ENCODE results near the gene TRIM16. TPM values are rescaled to one million over a fixed set of nuclear protein-coding genes. Genes with fewer than 3 reads are reported as not detected.
"Not testable (repeated sequence)": the region's sequence is repeated elsewhere in the genome, so short reads cannot be mapped to it uniquely, and the experiment has no call there.

TRIM16 gene
- polyA plus RNA-seq, 1 donor (not counting 4 experiments of a cell fraction or from before 2014, with no cell fraction given) = 62.3 TPM

DNA sequence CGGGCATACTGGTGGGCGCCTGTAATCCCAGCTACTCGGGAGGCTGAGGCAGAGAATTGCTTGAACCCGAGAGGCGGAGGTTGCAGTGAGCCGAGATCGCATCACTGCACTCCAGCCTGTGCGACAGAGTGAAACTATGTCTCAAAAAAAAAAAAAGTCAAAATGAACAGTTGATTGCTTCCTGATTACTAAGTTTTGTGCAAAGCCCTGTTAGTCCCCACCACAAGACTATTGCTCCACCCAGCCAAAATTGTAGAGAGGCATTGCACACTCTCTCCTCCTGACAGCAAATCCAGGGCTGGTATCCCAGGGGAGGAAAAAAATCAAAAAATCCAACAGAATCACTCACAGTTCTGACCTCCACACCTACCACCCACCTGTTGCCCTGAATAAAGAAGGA lies 91.2 kb downstream of the TRIM16 start:
- H2AFZ ChIP-seq (ENCODE audit: control insufficient read depth, low read length); H3K27ac ChIP-seq (ENCODE audit: control insufficient read depth, insufficient read depth, low read length); H3K4me2 ChIP-seq (ENCODE audit: control insufficient read depth, extremely low read depth, insufficient read depth, low read depth, low read length); H4K20me1 ChIP-seq (ENCODE audit: control insufficient read depth, extremely low read depth, insufficient read depth, low read length); DNase-seq (ENCODE audit: low read depth, low spot score); FAIRE-seq; H3K9me3 ChIP-seq (ENCODE audit: control insufficient read depth, low read depth, low read length); H3K79me2 ChIP-seq (ENCODE audit: control insufficient read depth, insufficient read depth, low read length); H3K4me1 ChIP-seq (ENCODE audit: control insufficient read depth, extremely low read depth, insufficient read depth, low read length); H3K9me1 ChIP-seq (ENCODE audit: control insufficient read depth, extremely low read depth, insufficient read depth, low read length); H3K27me3 ChIP-seq (ENCODE audit: control insufficient read depth, extremely low read depth, insufficient read depth, low read length); H3K9ac ChIP-seq (ENCODE audit: control insufficient read depth, extremely low read depth, insufficient read depth, low read length); H3K36me3 ChIP-seq (ENCODE audit: control insufficient read depth in 2 of 2, extremely low read depth in 1 of 2, insufficient read depth in 2 of 2, low read length in 2 of 2); H3K4me3 ChIP-seq (ENCODE audit: control insufficient read depth in 2 of 3, extremely low read depth in 1 of 3, insufficient read depth in 2 of 3, low read depth in 1 of 3, low read length in 3 of 3); dilution Hi-C loops (cut with MboI; ENCODE audit: extremely low pct_ligation_motif_present, low sequenced_read_pairs): not testable (repeated sequence)

DNA sequence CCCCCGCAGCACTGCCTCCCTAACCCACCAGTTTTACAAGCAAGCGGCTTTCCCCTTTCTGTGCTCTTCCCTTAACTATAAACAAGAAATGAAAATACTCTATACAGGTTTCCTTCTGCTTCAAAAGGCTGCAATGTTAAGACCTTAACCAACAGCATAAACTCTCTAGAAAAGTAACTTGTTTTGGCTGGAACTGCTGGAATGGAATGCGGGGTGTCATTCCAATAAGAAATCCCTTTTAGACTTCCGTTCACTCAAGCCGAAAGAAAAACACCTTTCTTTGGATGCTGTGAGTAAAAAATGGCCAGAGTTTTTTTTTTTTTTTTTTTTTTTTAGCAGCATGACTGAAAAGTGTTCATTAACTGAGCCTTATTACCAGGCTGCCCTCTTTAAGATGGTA lies 92.1 kb downstream of the TRIM16 start:
- H3K9me3 ChIP-seq (ENCODE audit: control insufficient read depth, low read depth, low read length); H3K36me3 ChIP-seq (ENCODE audit: control insufficient read depth in 2 of 2, extremely low read depth in 1 of 2, insufficient read depth in 2 of 2, low read length in 2 of 2); H3K27me3 ChIP-seq (ENCODE audit: control insufficient read depth, extremely low read depth, insufficient read depth, low read length); H3K9ac ChIP-seq (ENCODE audit: control insufficient read depth, extremely low read depth, insufficient read depth, low read length); H3K9me1 ChIP-seq (ENCODE audit: control insufficient read depth, extremely low read depth, insufficient read depth, low read length); H3K4me2 ChIP-seq (ENCODE audit: control insufficient read depth, extremely low read depth, insufficient read depth, low read depth, low read length); H3K27ac ChIP-seq (ENCODE audit: control insufficient read depth, insufficient read depth, low read length); H2AFZ ChIP-seq (ENCODE audit: control insufficient read depth, low read length); H3K4me1 ChIP-seq (ENCODE audit: control insufficient read depth, extremely low read depth, insufficient read depth, low read length); FAIRE-seq; H4K20me1 ChIP-seq (ENCODE audit: control insufficient read depth, extremely low read depth, insufficient read depth, low read length); DNase-seq (ENCODE audit: low read depth, low spot score); dilution Hi-C loops (cut with MboI; ENCODE audit: extremely low pct_ligation_motif_present, low sequenced_read_pairs); H3K4me3 ChIP-seq (ENCODE audit: control insufficient read depth in 2 of 3, extremely low read depth in 1 of 3, insufficient read depth in 2 of 3, low read depth in 1 of 3, low read length in 3 of 3); H3K79me2 ChIP-seq (ENCODE audit: control insufficient read depth, insufficient read depth, low read length): not testable (repeated sequence)

- DNase-seq (ENCODE audit: low read depth, low spot score); H3K4me2 ChIP-seq (ENCODE audit: control insufficient read depth, extremely low read depth, insufficient read depth, low read depth, low read length); H3K9me3 ChIP-seq (ENCODE audit: control insufficient read depth, low read depth, low read length); FAIRE-seq; H4K20me1 ChIP-seq (ENCODE audit: control insufficient read depth, extremely low read depth, insufficient read depth, low read length); H3K9ac ChIP-seq (ENCODE audit: control insufficient read depth, extremely low read depth, insufficient read depth, low read length); H3K27ac ChIP-seq (ENCODE audit: control insufficient read depth, insufficient read depth, low read length); dilution Hi-C loops (cut with MboI; ENCODE audit: extremely low pct_ligation_motif_present, low sequenced_read_pairs); H3K27me3 ChIP-seq (ENCODE audit: control insufficient read depth, extremely low read depth, insufficient read depth, low read length); H3K36me3 ChIP-seq (ENCODE audit: control insufficient read depth in 2 of 2, extremely low read depth in 1 of 2, insufficient read depth in 2 of 2, low read length in 2 of 2); H3K4me3 ChIP-seq (ENCODE audit: control insufficient read depth in 2 of 3, extremely low read depth in 1 of 3, insufficient read depth in 2 of 3, low read depth in 1 of 3, low read length in 3 of 3); H3K4me1 ChIP-seq (ENCODE audit: control insufficient read depth, extremely low read depth, insufficient read depth, low read length); H2AFZ ChIP-seq (ENCODE audit: control insufficient read depth, low read length); H3K79me2 ChIP-seq (ENCODE audit: control insufficient read depth, insufficient read depth, low read length); H3K9me1 ChIP-seq (ENCODE audit: control insufficient read depth, extremely low read depth, insufficient read depth, low read length): not testable (repeated sequence)
Observed at GRCh38 chr17:15590844-15591243, 93.3 kb downstream of the TRIM16 start.

DNA sequence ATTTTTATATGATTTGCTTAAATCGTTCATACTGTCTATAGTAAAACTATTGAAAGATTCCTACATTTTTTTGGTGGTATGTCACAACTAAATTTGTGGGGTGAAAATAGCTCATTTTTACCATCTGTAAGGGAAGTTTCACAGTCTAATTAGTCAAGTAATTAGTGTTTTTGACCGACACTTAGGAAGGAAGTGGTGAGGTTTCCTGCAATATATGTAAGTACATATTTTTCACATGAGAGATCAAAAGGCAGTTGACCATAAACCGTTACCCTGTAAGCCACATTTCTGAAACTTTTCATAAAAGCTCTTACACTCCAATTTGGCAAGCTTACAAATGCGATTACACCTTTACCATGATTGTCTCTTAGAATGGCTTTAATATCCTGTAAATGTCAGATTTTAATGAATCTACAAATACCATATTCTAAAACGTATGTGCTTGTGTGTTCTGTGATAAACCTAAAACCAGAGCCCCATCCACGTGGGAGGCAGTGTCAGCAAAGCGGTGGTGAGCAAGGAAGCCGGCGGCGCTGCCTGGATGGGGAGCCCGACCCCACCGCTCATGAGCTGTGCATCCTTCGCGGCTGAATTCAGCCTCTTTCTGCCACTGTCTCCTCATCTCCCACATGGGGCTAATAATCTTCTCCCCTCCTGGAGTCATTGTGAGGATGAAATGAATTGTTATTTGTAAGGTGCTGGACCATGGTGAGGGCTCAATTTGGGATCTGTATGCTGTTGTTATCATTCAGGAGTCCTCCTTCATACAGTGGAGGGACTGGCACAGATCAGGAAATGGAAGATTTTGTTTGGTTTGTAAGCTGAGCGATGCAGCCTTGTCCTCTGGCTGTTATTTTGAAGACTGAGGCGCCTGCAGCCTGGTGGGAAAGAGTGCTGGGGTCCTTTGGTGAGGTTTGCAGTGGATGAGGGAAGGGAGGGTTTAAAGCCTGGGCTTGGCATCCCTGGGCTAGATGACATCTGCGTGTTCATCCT lies 94.3 kb downstream of the TRIM16 start:
- DNase-seq (ENCODE audit: low read depth, low spot score); H3K9ac ChIP-seq (ENCODE audit: control insufficient read depth, extremely low read depth, insufficient read depth, low read length); H3K9me1 ChIP-seq (ENCODE audit: control insufficient read depth, extremely low read depth, insufficient read depth, low read length); H2AFZ ChIP-seq (ENCODE audit: control insufficient read depth, low read length); FAIRE-seq; H3K27me3 ChIP-seq (ENCODE audit: control insufficient read depth, extremely low read depth, insufficient read depth, low read length); H3K9me3 ChIP-seq (ENCODE audit: control insufficient read depth, low read depth, low read length); H3K79me2 ChIP-seq (ENCODE audit: control insufficient read depth, insufficient read depth, low read length); H3K36me3 ChIP-seq (ENCODE audit: control insufficient read depth in 2 of 2, extremely low read depth in 1 of 2, insufficient read depth in 2 of 2, low read length in 2 of 2); dilution Hi-C loops (cut with MboI; ENCODE audit: extremely low pct_ligation_motif_present, low sequenced_read_pairs); H3K4me1 ChIP-seq (ENCODE audit: control insufficient read depth, extremely low read depth, insufficient read depth, low read length); H3K4me3 ChIP-seq (ENCODE audit: control insufficient read depth in 2 of 3, extremely low read depth in 1 of 3, insufficient read depth in 2 of 3, low read depth in 1 of 3, low read length in 3 of 3); H3K4me2 ChIP-seq (ENCODE audit: control insufficient read depth, extremely low read depth, insufficient read depth, low read depth, low read length); H4K20me1 ChIP-seq (ENCODE audit: control insufficient read depth, extremely low read depth, insufficient read depth, low read length); H3K27ac ChIP-seq (ENCODE audit: control insufficient read depth, insufficient read depth, low read length): not testable (repeated sequence)

DNA sequence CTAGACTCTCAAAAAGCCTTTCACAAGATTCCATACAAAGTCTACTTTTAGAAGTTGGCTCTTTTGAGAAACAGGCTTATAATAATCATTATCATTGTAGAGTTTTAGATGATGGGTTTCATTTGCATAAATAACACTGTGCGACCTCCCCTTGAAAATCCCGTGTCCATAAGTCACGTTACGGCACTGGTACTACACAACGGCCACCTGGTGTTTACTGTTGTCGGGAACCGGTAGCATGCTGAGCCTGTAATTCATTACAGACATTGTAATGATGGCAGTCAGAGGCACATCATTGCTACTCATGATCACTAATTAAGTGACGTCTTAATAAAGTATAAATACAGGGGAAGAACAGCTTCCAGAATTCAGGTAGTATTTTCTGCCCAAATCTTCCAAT lies 96.1 kb downstream of the TRIM16 start:
- H2AFZ ChIP-seq (ENCODE audit: control insufficient read depth, low read length); H4K20me1 ChIP-seq (ENCODE audit: control insufficient read depth, extremely low read depth, insufficient read depth, low read length); H3K4me2 ChIP-seq (ENCODE audit: control insufficient read depth, extremely low read depth, insufficient read depth, low read depth, low read length); H3K79me2 ChIP-seq (ENCODE audit: control insufficient read depth, insufficient read depth, low read length); DNase-seq (ENCODE audit: low read depth, low spot score); H3K4me1 ChIP-seq (ENCODE audit: control insufficient read depth, extremely low read depth, insufficient read depth, low read length); H3K27me3 ChIP-seq (ENCODE audit: control insufficient read depth, extremely low read depth, insufficient read depth, low read length); H3K9me3 ChIP-seq (ENCODE audit: control insufficient read depth, low read depth, low read length); H3K27ac ChIP-seq (ENCODE audit: control insufficient read depth, insufficient read depth, low read length); H3K9ac ChIP-seq (ENCODE audit: control insufficient read depth, extremely low read depth, insufficient read depth, low read length); FAIRE-seq; H3K9me1 ChIP-seq (ENCODE audit: control insufficient read depth, extremely low read depth, insufficient read depth, low read length); H3K4me3 ChIP-seq (ENCODE audit: control insufficient read depth in 2 of 3, extremely low read depth in 1 of 3, insufficient read depth in 2 of 3, low read depth in 1 of 3, low read length in 3 of 3); H3K36me3 ChIP-seq (ENCODE audit: control insufficient read depth in 2 of 2, extremely low read depth in 1 of 2, insufficient read depth in 2 of 2, low read length in 2 of 2); dilution Hi-C loops (cut with MboI; ENCODE audit: extremely low pct_ligation_motif_present, low sequenced_read_pairs): not testable (repeated sequence)

Measured in keratinocyte (primary cell).